Activated CD8-positive, alpha-beta memory T cell treated with anti-CD3 and anti-CD28 coated beads for 24 hours (primary cell): Measurements from ENCODE around the gene FSHR.

Experiments used
- DNase-seq: peaks from one replicate; pipeline ENCODE4 v3.0.0-alpha.2; 2020

FSHR gene

DNA sequence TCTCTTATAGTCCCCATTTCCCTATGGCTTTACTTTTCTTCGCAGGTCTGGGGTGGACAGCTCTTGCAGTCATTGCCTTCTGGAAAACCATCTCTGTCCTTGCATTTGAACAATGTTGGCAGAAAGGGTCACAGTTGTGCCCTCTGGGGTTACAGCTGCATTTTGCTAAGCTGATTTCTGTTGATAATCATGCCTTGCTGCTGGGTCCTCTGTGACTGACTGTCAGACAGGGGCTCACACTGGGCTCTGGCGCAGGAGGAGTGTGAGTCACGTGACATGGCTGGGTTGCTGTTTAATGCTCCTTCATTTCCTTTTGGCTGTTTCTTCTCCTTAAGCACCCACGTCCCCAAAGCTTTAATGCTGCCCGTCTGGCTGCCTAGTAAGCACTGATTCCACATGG, 202.2 kb downstream of the FSHR start:
- DNase-seq, result no peak

DNA sequence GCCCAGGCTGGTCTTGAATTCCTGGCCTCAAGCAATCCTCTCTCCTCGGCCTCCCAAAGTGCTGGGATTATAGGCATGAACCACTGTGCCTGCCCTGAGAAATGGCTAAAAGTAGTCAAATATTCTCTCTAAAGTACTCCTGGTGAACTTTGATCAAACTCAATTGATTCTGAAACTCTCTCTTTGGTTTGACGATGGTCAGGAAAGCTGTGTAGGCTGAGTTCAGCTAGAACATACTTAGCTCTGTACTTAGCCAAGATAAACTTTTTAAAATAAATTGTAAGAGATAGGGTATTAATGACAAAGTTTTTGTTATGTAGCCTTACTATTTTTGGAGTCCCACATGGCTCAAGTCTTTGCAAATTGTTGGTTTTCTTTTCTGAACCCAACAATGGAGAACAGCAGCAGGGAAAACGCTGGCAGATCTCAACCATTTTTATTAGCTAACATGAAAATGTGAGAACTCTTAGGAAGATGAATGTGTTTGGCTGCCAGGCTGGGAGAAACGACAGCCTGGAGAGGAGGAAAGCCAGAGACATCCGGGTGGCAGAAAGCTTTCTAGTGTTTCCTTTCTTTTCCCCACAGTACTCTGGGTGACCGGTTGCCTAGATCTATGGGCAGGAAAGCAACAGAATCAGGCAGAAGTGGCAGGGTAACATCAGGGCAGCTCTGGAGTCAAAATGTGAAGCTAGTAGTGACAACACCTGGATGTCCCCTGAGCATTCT, 205.8 kb downstream of the FSHR start:
- no peak for DNase-seq

DNA sequence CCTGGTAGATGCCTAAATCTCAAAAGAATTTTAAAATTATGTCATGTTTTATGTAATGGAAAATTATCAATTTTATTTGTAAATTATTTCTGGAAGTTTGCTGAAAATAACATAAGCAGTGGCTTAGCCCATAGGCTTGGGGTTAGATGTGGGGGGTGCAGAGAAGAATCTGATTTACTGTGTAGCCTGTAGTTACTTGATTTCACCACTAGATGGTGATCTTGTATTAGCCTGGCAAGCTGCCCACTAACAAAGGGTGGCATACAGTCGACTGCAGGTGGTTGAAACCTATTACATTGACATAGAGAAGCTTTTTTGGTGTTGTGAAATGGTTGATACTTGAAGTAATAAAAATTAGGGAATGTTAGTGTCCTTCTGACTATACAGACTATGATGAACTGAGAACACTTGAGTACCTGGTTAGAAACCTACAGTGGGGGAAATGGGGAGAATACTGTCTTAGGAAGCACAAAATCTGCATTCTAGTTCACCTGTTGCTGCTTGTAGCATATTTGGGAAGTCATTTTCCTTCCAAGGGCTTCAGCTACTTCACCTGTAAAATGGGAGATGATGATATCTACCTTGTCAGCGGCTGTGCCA, 207.8 kb downstream of the FSHR start:
- DNase-seq, result no peak

DNA sequence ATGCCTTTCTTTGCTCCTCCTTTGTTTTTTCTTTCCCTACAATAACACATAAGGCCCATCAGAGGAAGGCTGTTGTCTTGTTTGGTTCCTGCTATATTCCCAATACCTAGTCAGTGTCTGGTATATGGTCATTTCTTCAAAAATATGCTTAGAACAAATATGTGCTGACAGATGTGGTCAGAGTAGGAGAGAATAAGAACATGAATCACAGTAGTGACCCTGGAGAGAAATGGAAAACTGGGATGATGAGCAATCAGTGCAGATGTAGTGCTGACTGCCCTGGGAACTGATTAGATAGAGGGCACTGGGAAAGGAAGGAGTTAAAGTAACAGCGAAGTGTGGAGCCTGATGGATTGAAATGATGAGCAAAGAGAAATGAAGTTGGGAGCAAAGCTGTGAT, 209.4 kb downstream of the FSHR start:
- DNase-seq, result no peak

DNA sequence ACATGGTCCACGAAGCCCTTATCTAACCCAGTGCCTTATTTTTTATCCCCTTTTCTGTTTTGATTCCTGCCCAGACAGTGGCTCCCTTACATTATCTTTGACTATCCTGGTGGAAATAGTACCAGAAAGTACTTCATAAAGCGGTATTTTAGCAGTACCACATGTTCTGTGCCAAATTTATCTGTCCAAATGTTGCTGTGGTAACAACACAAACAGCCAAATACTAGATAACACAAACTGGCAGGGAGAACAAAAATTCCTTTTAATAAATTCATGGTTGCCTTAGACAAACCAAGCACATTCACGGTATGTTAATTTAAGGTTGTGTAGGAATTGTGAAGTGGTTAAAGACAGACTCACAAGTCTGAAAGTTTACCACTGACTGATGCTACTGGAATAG, 210.9 kb downstream of the FSHR start:
- no peak for DNase-seq

DNA sequence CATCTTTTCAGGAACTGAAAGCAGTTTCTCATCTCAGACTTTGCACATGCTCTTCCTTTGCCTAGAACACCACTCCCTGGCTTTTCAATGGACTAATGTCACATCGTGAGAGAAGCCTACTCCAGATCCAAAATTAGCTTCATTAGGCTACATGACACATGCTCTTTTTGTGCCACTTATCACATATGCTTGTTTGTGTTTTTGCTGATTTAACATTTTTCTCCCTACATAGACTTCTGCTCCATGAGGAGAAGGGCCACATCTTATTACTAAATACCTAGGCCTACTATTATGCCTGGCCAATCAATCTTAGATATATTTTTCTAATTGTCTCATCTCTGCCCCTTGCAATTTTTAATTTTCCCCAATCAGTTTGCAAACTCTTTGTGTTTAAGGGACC, 212.4 kb downstream of the FSHR start:
- no peak for DNase-seq

DNA sequence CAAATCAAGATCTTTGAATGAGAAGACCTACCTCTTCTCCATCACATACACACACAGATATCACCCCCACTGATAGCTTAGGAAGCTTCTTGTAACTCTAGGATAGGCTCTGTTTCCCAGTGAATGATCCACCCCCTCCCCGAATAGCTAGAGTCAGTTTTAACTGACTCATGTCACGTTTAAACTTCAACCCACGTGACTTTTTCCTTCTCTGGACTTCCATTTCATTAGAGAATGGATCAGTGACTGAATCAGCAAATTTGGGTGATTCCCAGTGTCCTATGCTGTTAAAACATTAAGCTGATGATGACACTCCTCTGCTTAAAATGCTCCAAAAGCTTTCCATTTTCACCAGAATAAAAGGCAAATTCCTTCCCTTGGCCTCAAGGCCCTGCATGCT, 212.9 kb downstream of the FSHR start:
- DNase-seq, result no peak

DNA sequence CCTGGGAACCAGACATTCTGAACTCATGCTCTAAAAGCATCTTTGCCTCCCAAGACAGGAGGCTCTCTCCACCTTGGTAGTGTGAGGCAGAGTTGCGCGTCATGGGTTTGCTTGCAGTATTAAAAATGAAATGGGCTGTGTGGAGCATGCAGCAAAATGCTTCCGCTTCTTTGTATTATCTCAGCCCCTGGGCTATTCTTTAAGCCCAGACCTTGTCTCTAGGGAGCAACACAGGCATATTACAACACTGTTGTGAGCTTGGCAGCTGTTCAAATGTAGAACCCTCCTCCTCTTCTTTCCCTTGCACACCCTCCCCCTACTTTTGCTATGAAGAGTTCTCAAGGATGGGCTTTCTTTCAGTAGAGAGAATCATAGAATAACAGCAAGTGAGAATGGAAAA, 213.7 kb downstream of the FSHR start:
- DNase-seq, result no peak

DNA sequence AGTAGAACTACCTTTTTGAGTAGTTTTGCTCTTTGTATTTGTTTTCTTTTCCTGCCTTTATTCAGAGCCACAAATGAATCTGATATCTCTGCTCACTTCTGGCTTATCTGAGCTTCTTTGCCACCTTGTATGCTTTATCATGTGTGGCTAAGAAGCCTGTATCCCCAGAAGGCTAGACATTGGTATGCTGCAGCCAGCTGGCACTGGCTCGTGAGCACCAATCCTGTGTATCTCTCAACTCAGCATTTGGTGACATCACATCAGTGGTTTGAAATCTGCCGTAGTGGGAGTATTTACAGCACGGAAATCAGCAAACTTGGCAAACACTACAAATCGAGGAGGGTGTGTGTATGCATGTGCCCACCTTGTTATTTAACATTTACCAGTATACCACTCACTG, 215.1 kb downstream of the FSHR start:
- no peak for DNase-seq

DNA sequence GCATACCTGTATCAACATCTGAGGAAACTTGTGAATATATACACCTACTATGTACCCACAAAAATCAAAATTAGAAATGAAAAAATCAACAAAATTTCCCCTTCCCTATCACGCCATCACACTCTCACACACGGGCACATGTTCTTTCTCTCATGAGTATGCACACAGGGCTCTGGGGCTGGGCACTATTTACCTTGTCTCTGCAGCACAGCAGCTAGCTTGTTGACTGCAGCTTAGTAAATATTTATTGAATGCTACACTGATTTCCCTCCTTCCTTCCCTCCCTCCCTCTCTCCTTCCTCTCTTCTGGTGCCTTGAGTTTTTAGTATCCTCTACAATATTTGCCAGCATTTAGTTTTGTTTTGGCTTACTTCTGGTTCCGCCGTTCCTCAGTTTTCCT, 216.1 kb downstream of the FSHR start:
- DNase-seq, result no peak

DNA sequence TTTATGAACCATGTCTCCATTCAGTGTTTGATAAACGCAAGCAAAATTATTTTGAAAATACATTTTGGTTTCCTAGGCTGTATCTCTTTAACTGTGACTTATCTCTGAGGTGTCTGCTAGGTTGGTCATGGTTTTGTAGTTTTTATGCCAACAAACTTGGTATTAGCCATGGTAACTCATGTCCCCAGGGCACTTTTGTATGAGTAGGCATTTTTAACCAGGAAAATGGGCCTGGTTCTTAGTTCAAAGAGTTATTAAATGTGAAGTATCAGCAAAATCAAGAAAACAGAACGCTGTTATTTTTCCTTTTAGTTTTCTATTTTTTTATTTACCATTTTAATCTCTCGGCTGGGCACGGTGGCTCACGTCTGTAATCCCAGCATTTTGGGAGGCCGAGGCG, 219.5 kb downstream of the FSHR start:
- DNase-seq, result no peak

DNA sequence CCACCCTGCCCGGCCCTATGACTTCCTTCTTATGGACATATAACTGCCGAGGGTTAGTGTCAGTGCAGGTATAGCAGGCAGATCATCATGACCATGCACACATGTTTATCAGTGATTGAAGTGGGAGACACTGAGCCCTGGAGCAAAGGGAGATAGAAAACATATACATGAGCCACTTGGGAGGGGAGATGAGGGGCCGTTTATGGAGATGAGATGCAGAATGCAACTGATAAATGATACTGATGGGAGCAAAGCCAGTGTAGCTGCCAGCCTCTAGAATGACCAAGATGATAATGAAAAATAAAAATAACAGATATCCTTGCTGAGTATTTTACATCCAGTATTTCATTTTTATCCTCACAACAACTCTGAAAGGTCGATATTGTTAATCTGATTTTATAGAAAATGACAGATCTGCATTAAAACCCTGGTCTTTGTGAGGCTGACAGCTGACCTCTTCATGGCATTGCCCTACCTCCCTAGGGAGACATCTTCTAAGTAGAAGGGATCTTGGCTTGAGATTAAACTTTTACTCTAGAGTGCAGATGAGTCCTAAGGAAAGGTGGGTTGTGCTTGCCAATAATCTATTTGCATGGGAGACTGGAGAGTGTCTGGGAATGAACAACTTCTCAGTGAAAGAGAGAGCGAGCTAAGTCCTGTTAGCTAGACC, 220.4 kb downstream of the FSHR start:
- DNase-seq, result no peak

DNA sequence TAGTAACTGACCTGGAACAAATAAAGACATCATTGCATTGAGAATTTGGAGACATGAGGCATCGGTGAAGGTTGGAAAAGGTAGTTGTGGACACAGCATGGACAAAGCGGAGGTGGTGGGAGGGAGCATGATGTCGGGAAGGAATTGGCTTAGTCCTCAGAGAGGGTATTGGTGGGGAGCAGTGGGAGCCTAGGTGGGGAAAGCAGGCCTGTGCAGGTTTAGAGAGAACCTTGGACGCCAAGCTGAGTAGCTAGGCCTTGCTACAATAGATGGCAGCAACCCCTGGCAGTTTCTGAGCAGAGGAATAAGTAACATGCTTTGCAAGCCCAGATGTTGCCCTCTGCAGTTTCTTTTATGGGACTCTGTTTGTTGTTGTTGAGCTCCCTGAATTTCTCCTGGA, 221.6 kb downstream of the FSHR start:
- no peak for DNase-seq

DNA sequence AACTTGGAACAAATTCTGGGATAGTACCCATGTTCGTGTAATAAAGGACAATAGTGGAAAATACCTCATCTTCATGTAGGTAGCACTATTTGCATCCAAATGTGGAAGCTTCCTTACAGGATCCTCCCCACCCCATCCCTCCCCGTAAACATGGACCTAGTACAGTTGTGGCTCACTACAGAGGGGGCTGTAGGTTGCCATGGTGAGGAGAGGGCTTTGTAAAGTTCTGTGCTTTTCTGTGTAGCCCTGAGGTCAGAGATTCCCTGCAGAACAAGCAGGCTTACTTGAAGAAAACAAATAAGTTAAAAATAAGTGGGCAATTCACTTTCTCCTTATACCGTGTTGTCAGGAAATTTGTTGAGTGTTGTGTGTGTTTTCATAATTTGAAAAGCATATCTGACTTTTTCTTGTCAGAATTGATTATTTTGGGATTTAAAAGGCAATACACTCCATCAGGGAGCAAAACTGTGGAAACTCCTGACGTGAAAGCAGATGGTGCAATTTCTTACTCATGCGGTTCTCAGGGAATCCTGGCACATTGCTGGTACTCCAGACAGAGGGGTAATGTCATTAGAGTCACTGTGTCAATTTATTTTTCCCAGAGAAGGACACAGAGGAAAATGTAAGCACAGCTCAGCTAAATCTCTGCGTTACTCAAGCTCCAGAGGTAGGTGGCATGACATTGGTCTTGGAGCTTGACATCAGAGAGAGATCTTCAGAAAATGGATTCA, 224.6 kb downstream of the FSHR start:
- DNase-seq, result no peak

DNA sequence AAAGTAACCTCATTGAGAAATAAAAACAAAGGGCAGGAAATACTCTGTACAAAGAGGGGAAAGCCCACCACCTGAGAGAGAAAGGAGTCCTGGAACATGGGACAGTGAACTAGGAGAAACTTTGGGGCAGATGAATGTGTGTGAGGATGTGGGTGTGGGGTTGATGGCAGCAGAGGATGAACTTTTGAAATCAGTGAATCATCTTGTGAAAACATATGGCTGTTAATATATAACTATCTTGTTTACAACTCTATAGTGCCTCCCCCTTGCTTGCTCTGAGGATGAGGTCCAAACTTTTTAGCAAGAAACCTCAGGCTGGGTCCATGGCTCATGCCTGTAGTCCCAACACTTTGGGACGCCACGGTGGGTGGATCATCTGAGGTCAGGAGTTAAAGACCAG, 227.0 kb downstream of the FSHR start:
- no peak for DNase-seq

DNA sequence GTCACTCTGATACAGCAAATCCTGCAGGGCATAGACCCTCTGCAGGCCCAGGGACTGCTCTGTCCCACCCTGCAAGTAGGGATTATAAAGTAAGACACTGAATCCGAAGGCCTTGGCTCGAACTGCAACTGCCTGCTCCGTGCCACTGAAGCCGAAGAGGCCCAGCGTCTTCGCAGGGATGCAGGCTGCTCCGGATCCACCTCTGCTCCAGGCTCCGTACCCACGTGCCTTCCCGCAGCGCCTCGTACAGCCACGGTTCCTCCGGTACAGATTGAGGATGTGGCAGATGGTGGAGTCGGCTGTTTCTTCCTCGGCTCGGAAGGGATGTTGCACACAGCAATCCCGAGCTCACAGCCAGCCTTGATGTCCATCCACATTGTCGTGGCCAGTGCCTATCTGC, 238.4 kb downstream of the FSHR start:
- no peak for DNase-seq

DNA sequence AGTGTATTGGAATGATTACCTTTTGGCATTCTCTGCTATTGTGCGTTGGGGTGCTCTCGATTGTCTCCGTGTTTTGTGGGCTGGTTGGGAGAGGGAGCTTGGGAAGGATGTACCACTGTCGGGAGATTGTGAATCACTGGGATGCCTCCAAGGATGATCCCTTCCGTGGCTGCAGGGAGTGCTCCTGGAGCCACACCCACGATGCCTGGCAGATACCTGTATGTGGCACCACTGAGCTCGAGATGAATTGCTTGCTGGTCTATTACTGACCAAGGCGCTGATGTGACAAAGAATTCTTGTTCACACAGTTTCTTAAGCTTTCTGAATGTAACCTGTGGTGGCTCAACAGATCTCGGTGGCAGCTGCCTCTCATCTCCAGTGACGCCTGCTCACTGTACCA, 239.1 kb downstream of the FSHR start:
- DNase-seq, result no peak

DNA sequence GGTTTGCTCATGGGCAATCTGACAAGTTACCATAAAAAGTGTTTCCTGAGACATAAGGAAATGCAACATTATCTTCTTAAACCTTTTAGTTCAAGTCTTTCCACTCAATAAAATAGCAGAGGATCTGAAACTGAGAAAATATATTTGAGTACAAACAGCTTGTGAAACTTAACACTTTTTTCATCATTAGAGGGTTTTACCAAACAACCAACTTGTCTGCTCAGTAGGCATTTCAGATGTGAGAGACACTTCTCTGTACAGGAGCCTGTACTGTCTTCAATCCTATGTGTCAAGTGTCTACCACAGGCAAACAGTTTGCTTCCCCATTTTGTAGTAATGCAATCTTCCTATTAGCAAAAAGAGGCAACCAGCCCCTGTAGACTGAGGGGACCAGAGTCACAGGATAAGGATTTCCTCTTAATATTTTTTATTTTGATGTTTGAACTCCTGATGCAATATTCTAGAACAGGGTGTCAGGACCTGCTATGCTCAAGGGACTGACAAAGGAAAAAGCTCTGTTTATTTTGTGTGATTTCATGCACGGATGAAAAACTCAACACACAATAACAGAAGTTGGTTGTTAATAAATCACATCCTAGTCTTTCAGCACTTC, 239.7 kb downstream of the FSHR start:
- no peak for DNase-seq
